HCT116 (cell line): ENCODE measurements around the gene MSH2. TPM values are rescaled to one million over a fixed set of nuclear protein-coding genes. Genes with fewer than 3 reads are reported as not detected.
"Not testable (repeated sequence)": the region's sequence is repeated elsewhere in the genome, so short reads cannot be mapped to it uniquely, and the experiment has no call there.

Experiments used
- ATAC-seq: fragments of 200-7000 bp; cut with Tn5 transposase; 2 replicates; pipeline ENCODE4 v1.9.1; 2020; ENCODE audit warnings: mild to moderate bottlenecking, moderate library complexity
- BruUV-seq: library from RNA; stranded (reverse); fragments of 400-500 nt; replicated peaks from 2 replicates; lab custom pipeline; 2021; lab: Mats Ljungman, UMichigan
- CTCF ChIA-PET: fragments of 300-600 bp; sonication (Branson Sonifier 250); formaldehyde crosslinking; loops from one replicate; lab custom pipeline; 2021; ENCODE audit warnings: antibody characterized with exemption; lab: Charles Lee
- POLR2A ChIA-PET: fragments of 300-600, 350-600 bp; sonication (Branson Sonifier 250); formaldehyde crosslinking; loops from one replicate; lab custom pipeline; 2021; ENCODE audit warnings: antibody characterized with exemption; lab: Charles Lee
- RAD21 ChIA-PET, 2 experiments: fragments of 300-600 bp; sonication (Branson Sonifier 250); formaldehyde crosslinking; loops; one replicate each; lab custom pipeline; 2023; ENCODE audit warnings: low total read pairs in 2 of 2; ENCODE audit not compliant: uncharacterized antibody in 2 of 2, unreplicated experiment in 2 of 2, low non-redundant PET in 1 of 2; lab: Charles Lee
- DNase-seq: peaks from one replicate; pipeline ENCODE4 v3.0.0-alpha.2; 2010; ENCODE audit warnings: low read depth, low spot score
- H2AFZ ChIP-seq: fragments of 200-600 bp; shearing (Covaris generic), sonication (generic); 2 replicates; pipeline ENCODE4 v1.6.1; 2017; ENCODE audit warnings: low read depth, mixed run types, mixed read lengths, antibody characterized with exemption, low read length; ENCODE audit not compliant: poor library complexity, severe bottlenecking
- H3K27ac ChIP-seq: 2 replicates; pipeline ENCODE4 v1.5.1; 2012; ENCODE audit warnings: low read depth, low read length
- H3K27me3 ChIP-seq: fragments of 200-600 bp; sonication (generic); 2 replicates; pipeline ENCODE4 v1.6.1; 2016; ENCODE audit warnings: mixed run types, low read length, mixed read lengths; ENCODE audit not compliant: insufficient read depth
- H3K36me3 ChIP-seq, 2 experiments: fragments of 200-500 bp in 1 of 2; fragments of 200-600 bp in 1 of 2; sonication (Bioruptor generic) in 1 of 2; sonication (generic) in 1 of 2; 2 replicates each; pipeline versions ENCODE4 v1.5.1 to v1.6.1; 2014 to 2016; ENCODE audit warnings: low read length in 2 of 2, inconsistent platforms in 1 of 2, mixed read lengths in 1 of 2, mixed run types in 1 of 2; ENCODE audit not compliant: insufficient read depth in 2 of 2, control insufficient read depth in 1 of 2
- H3K4me1 ChIP-seq, 2 experiments: fragments of 200-600 bp in 1 of 2; sonication (generic) in 1 of 2; 2 replicates each; pipeline versions ENCODE4 v1.5.1 to v1.6.1; 2012 to 2017; ENCODE audit warnings: low read length in 2 of 2, inconsistent platforms in 1 of 2, mild to moderate bottlenecking in 1 of 2, mixed read lengths in 1 of 2, mixed run types in 1 of 2, moderate library complexity in 1 of 2; ENCODE audit not compliant: insufficient read depth in 2 of 2, control insufficient read depth in 1 of 2
- H3K4me2 ChIP-seq: fragments of 200-600 bp; sonication (generic); 2 replicates; pipeline ENCODE4 v1.6.1; 2017; ENCODE audit warnings: mixed run types, low read length, mixed read lengths
- H3K4me3 ChIP-seq, 2 experiments: fragments of 200-600 bp in 1 of 2; sonication (generic) in 1 of 2; replicated peaks in 1 of 2; 2 replicates each; pipeline ENCODE4 v1.5.1; 2011 to 2016; ENCODE audit warnings: low read length in 2 of 2, control low read depth in 1 of 2, low read depth in 1 of 2, mild to moderate bottlenecking in 1 of 2, mixed read lengths in 1 of 2, mixed run types in 1 of 2
- H3K79me2 ChIP-seq: fragments of 200-600 bp; sonication (generic); 2 replicates; pipeline ENCODE4 v1.6.1; 2017; ENCODE audit warnings: mild to moderate bottlenecking, mixed run types, low read length, moderate library complexity, mixed read lengths; ENCODE audit not compliant: insufficient read depth
- H3K9ac ChIP-seq: fragments of 200-600 bp; sonication (generic); 2 replicates; pipeline ENCODE4 v1.6.1; 2016; ENCODE audit warnings: low read length, mixed read lengths
- H3K9me2 ChIP-seq: fragments of 200-600 bp; sonication (generic), shearing (Covaris generic); 2 replicates; pipeline ENCODE4 v1.6.1; 2017; ENCODE audit warnings: mixed run types, mild to moderate bottlenecking, moderate library complexity; ENCODE audit not compliant: insufficient read depth
- H3K9me3 ChIP-seq, 2 experiments: fragments of 200-500 bp in 1 of 2; fragments of 200-600 bp in 1 of 2; sonication (Bioruptor generic) in 1 of 2; sonication (generic) in 1 of 2; 2 replicates each; pipeline ENCODE4 v1.6.1; 2014 to 2017; ENCODE audit warnings: low read length in 2 of 2, mixed read lengths in 2 of 2, inconsistent platforms in 1 of 2, low read depth in 1 of 2, mild to moderate bottlenecking in 1 of 2, mixed run types in 1 of 2, moderate library complexity in 1 of 2; ENCODE audit not compliant: control insufficient read depth in 1 of 2, insufficient read depth in 1 of 2
- H4K20me1 ChIP-seq: fragments of 200-600 bp; sonication (generic), shearing (Covaris generic); 2 replicates; pipeline ENCODE4 v1.6.1; 2017; ENCODE audit warnings: mixed run types, mild to moderate bottlenecking, moderate library complexity; ENCODE audit not compliant: insufficient read depth
- CBX3 ChIP-seq: IDR thresholded peaks from 2 replicates; pipeline ENCODE4 v1.6.1; 2012; ENCODE audit warnings: low read depth
- EZH2 ChIP-seq: fragments of 200-600 bp; sonication (generic); IDR thresholded peaks from 2 replicates; pipeline ENCODE4 v1.6.1; 2017; ENCODE audit warnings: antibody characterized with exemption, mixed run types
- FOSL1 ChIP-seq: IDR thresholded peaks from 2 replicates; pipeline ENCODE4 v1.6.1; 2012; ENCODE audit warnings: low read depth
- JUND ChIP-seq: IDR thresholded peaks from 2 replicates; pipeline ENCODE4 v1.6.1; 2012
- SIN3A ChIP-seq: IDR thresholded peaks from 2 replicates; pipeline ENCODE4 v1.6.1; 2012; ENCODE audit warnings: low read depth
- SRF ChIP-seq: IDR thresholded peaks from 2 replicates; pipeline ENCODE4 v1.6.1; 2012; ENCODE audit warnings: low read depth
- TCF7L2 ChIP-seq: IDR thresholded peaks from 2 replicates; pipeline ENCODE4 v1.7.0; 2011; ENCODE audit warnings: borderline replicate concordance, inconsistent platforms; ENCODE audit not compliant: insufficient read depth, insufficient read length; ENCODE audit errors: extremely low read depth
- YY1 ChIP-seq: IDR thresholded peaks from 2 replicates; pipeline ENCODE4 v1.6.1; 2011; ENCODE audit warnings: low read length, low read depth, moderate library complexity, mild to moderate bottlenecking; ENCODE audit not compliant: insufficient replicate concordance; ENCODE audit errors: extremely low read depth
- ZFX ChIP-seq: fragments of 450-650 bp; IDR thresholded peaks from 2 replicates; pipeline ENCODE4 v1.6.1; 2017
- ZNF274 ChIP-seq: fragments of 200-500 bp; sonication (Bioruptor generic); IDR thresholded peaks from 2 replicates; pipeline ENCODE4 v1.6.1; 2014; ENCODE audit warnings: mild to moderate bottlenecking, low read depth, low read length, inconsistent platforms
- intact Hi-C: fragments of 100-400 bp; cut with micrococcal nuclease; formaldehyde crosslinking; loops from 2 replicates; pipeline ENCODE4 v1.10.0; 2022
- total RNA-seq: library from RNA; stranded (reverse); gene quantifications from one replicate; pipeline ENCODE4 v1.2.1, GENCODE V29; 2021; ENCODE audit not compliant: unreplicated experiment
- TF ChIP-seq, protein P1 (sequence below), 3 experiments: fragments of 200-600 bp in 1 of 3; sonication (generic) in 1 of 3; IDR thresholded peaks in 2 of 3; conservative IDR thresholded peaks in 1 of 3; 2 replicates each; pipeline ENCODE4 v1.5.1; 2012 to 2017; ENCODE audit warnings: low read depth in 2 of 3, low read length in 2 of 3, antibody characterized with exemption in 1 of 3, borderline replicate concordance in 1 of 3, control low read depth in 1 of 3, mild to moderate bottlenecking in 1 of 3, mixed read lengths in 1 of 3, mixed run types in 1 of 3, moderate library complexity in 1 of 3; ENCODE audit not compliant: insufficient read depth in 1 of 3
- TF ChIP-seq, protein P2 (sequence below): IDR thresholded peaks from 2 replicates; pipeline ENCODE4 v1.6.1; 2011; ENCODE audit warnings: mild to moderate bottlenecking, low read length, moderate library complexity; ENCODE audit not compliant: insufficient replicate concordance; ENCODE audit errors: extremely low read depth

MSH2 gene
- total RNA-seq, 1 experiment from 2014 or later: 54.9 TPM

- peaks cover 62% of the 10 kb centered on the region for H3K79me2 ChIP-seq
- ChIA-PET CTCF (interaction anchor here (0.8 kb wide), 1 partner anchor 71 kb away, joined by 3 read pairs; no protein-coding TSS in a partner anchor), RAD21 (no interaction called here), POLR2A (no interaction called here)
- no peak overlapping the region for H2AFZ ChIP-seq
- H3K36me3 ChIP-seq: peaks cover 2 to 7% of the 10 kb centered on the region in 2 experiments; a peak in 1 of 4 replicates
- intact Hi-C loops: no loop called here
- no peak for DNase-seq
- no peaks in the 10 kb centered on the region for H3K27me3 ChIP-seq
- TF ChIP-seq ZFX (no peak), SRF (no peak), CBX3 (no peak), TCF7L2 (no peak), FOSL1 (no peak), YY1 (no peak), JUND (no peak), EZH2 (no peak), ZNF274 (no peak), SIN3A (no peak)
- TF ChIP-seq, protein P1, sequence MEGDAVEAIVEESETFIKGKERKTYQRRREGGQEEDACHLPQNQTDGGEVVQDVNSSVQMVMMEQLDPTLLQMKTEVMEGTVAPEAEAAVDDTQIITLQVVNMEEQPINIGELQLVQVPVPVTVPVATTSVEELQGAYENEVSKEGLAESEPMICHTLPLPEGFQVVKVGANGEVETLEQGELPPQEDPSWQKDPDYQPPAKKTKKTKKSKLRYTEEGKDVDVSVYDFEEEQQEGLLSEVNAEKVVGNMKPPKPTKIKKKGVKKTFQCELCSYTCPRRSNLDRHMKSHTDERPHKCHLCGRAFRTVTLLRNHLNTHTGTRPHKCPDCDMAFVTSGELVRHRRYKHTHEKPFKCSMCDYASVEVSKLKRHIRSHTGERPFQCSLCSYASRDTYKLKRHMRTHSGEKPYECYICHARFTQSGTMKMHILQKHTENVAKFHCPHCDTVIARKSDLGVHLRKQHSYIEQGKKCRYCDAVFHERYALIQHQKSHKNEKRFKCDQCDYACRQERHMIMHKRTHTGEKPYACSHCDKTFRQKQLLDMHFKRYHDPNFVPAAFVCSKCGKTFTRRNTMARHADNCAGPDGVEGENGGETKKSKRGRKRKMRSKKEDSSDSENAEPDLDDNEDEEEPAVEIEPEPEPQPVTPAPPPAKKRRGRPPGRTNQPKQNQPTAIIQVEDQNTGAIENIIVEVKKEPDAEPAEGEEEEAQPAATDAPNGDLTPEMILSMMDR (IDR thresholded peaks at IDR 0.05 in 2 of 3, conservative IDR thresholded peaks at IDR 0.05 in 1 of 3; ENCODE audit: borderline replicate concordance in 1 of 3, insufficient read depth in 1 of 3, low read depth in 2 of 3, low read length in 2 of 3): no peak
- TF ChIP-seq, protein P2, sequence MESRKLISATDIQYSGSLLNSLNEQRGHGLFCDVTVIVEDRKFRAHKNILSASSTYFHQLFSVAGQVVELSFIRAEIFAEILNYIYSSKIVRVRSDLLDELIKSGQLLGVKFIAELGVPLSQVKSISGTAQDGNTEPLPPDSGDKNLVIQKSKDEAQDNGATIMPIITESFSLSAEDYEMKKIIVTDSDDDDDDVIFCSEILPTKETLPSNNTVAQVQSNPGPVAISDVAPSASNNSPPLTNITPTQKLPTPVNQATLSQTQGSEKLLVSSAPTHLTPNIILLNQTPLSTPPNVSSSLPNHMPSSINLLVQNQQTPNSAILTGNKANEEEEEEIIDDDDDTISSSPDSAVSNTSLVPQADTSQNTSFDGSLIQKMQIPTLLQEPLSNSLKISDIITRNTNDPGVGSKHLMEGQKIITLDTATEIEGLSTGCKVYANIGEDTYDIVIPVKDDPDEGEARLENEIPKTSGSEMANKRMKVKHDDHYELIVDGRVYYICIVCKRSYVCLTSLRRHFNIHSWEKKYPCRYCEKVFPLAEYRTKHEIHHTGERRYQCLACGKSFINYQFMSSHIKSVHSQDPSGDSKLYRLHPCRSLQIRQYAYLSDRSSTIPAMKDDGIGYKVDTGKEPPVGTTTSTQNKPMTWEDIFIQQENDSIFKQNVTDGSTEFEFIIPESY: no peak
- H3K9me2 ChIP-seq: no peaks in the 10 kb centered on the region
- no peak overlapping the region for H3K9ac ChIP-seq
- H3K9me3 ChIP-seq: no peaks in the 10 kb centered on the region
- no peak overlapping the region for H3K27ac ChIP-seq
- no peak overlapping the region for H3K4me2 ChIP-seq
- H4K20me1 ChIP-seq: no peaks in the 10 kb centered on the region
- H3K4me1 ChIP-seq: peaks cover 13 to 25% of the 10 kb centered on the region in 2 experiments; a peak in 3 of 4 replicates
- no peak overlapping the region for H3K4me3 ChIP-seq
- ATAC-seq: no peak
- no TSS peak for BruUV-seq
Observed at GRCh38 chr2:47405757-47406156, 2.8 kb downstream of the MSH2 start.

GRCh38 chr2:47406649-47407330 is 3.8 kb downstream of the MSH2 start:
- BruUV-seq: TSS peak; percentile 6

More at GRCh38 chr2:47406649-47407330, 3.8 kb downstream of the MSH2 start:
- H3K27ac ChIP-seq, H3K4me2 ChIP-seq, H3K9me2 ChIP-seq, intact Hi-C loops, H3K9me3 ChIP-seq, DNase-seq, H4K20me1 ChIP-seq, RAD21 ChIA-PET, ATAC-seq, H3K4me3 ChIP-seq, H3K27me3 ChIP-seq, H2AFZ ChIP-seq, H3K36me3 ChIP-seq, H3K9ac ChIP-seq: not testable (repeated sequence)
- POLR2A ChIA-PET: interaction anchor here (0.6 kb wide), 1 partner anchor 433 kb away, joined by 4 read pairs; no protein-coding TSS in a partner anchor
- peaks cover 13 to 25% of the 10 kb centered on the region in 2 experiments; a peak in 3 of 4 replicates for H3K4me1 ChIP-seq
- CTCF ChIA-PET: interaction anchor here (0.8 to 1.4 kb wide), 2 partner anchors 71 to 72 kb away, joined by 3 to 8 read pairs; no protein-coding TSS in a partner anchor
- peaks cover 62% of the 10 kb centered on the region for H3K79me2 ChIP-seq
